ENCODE results near the gene ATP6V0A4. TPM values are rescaled to one million over a fixed set of nuclear protein-coding genes. Genes with fewer than 3 reads are reported as not detected.

ATP6V0A4 gene
- total RNA-seq, 4 donors from 2014 or later: not detected

- no peak for TF ChIP-seq CTCF (IDR thresholded peaks at IDR 0.05)
- no peak overlapping the region for H3K27ac ChIP-seq (replicated peaks in 1 of 4)
- DNase-seq (ENCODE audit: extremely low spot score): no peak
- no peaks in the 10 kb centered on the region for H3K36me3 ChIP-seq
- WGBS: 57% methylated on average over 5 of the region's 5 CpGs
- no peak overlapping the region for H3K4me3 ChIP-seq
- intact Hi-C loops (cut with DNase I): no loop called here
- H3K4me1 ChIP-seq: no peaks in the 10 kb centered on the region
- no peaks in the 10 kb centered on the region for H3K9me3 ChIP-seq
- H3K27me3 ChIP-seq: peaks cover 0 to 16% (median 0%) of the 10 kb centered on the region in 4 donors
Observed at GRCh38 chr7:138753610-138754009, 44.4 kb downstream of the ATP6V0A4 start.

- Histone ChIP-seq H3K9me3 (no peaks in the 10 kb centered on the region), H3K27ac (replicated peaks in 1 of 4) (no peak overlapping the region), H3K4me1 (no peaks in the 10 kb centered on the region), H3K36me3 (no peaks in the 10 kb centered on the region), H3K4me3 (no peak overlapping the region), H3K27me3 (peaks cover 0 to 16% (median 0%) of the 10 kb centered on the region in 4 donors)
- 61% methylated on average over 8 of the region's 8 CpGs for WGBS
- TF ChIP-seq CTCF (IDR thresholded peaks at IDR 0.05) (no peak), POLR2AphosphoS5 (IDR thresholded peaks at IDR 0.05) (no peak), EP300 (IDR thresholded peaks at IDR 0.05) (no peak), POLR2A (IDR thresholded peaks at IDR 0.05; ENCODE audit: low read depth) (no peak)
- no peak for DNase-seq (ENCODE audit: extremely low spot score)
- intact Hi-C loops (cut with DNase I): no loop called here
Observed at GRCh38 chr7:138753150-138753518, 44.9 kb downstream of the ATP6V0A4 start.

- 61% methylated on average over 12 of the region's 12 CpGs for WGBS
Observed at GRCh38 chr7:138752518-138753149, 45.4 kb downstream of the ATP6V0A4 start.

GRCh38 chr7:138750901-138751464, 47.0 kb downstream of the ATP6V0A4 start:
- H3K27me3 ChIP-seq: peaks cover 0 to 16% (median 0%) of the 10 kb centered on the region in 4 donors
- no peaks in the 10 kb centered on the region for H3K36me3 ChIP-seq
- H3K4me3 ChIP-seq: no peak overlapping the region
- intact Hi-C loops (cut with DNase I): no loop called here
- WGBS: 59% methylated on average over 17 of the region's 18 CpGs
- H3K4me1 ChIP-seq: no peaks in the 10 kb centered on the region
- no peak for DNase-seq (ENCODE audit: extremely low spot score)
- TF ChIP-seq POLR2AphosphoS5 (IDR thresholded peaks at IDR 0.05): no peak
- TF ChIP-seq POLR2A (IDR thresholded peaks at IDR 0.05; ENCODE audit: low read depth): no peak
- TF ChIP-seq CTCF (IDR thresholded peaks at IDR 0.05): no peak
- no peak for TF ChIP-seq EP300 (IDR thresholded peaks at IDR 0.05)
- H3K27ac ChIP-seq (replicated peaks in 1 of 4): no peak overlapping the region
- H3K9me3 ChIP-seq: no peaks in the 10 kb centered on the region

More at GRCh38 chr7:138752518-138753149, 45.4 kb downstream of the ATP6V0A4 start:
- no peaks in the 10 kb centered on the region for H3K36me3 ChIP-seq
- peaks cover 0 to 16% (median 0%) of the 10 kb centered on the region in 4 donors for H3K27me3 ChIP-seq
- DNase-seq (ENCODE audit: extremely low spot score): no peak
- H3K4me3 ChIP-seq: no peak overlapping the region
- H3K9me3 ChIP-seq: no peaks in the 10 kb centered on the region
- TF ChIP-seq CTCF (IDR thresholded peaks at IDR 0.05): no peak
- TF ChIP-seq POLR2AphosphoS5 (IDR thresholded peaks at IDR 0.05): no peak
- no peak for TF ChIP-seq EP300 (IDR thresholded peaks at IDR 0.05)
- no peak for TF ChIP-seq POLR2A (IDR thresholded peaks at IDR 0.05; ENCODE audit: low read depth)
- H3K4me1 ChIP-seq: no peaks in the 10 kb centered on the region
- intact Hi-C loops (cut with DNase I): no loop called here
- H3K27ac ChIP-seq (replicated peaks in 1 of 4): no peak overlapping the region

- intact Hi-C loops (cut with DNase I): no loop called here
- no peak for TF ChIP-seq CTCF (IDR thresholded peaks at IDR 0.05)
- H3K4me3 ChIP-seq: no peak overlapping the region
- DNase-seq (ENCODE audit: extremely low spot score): no peak
- no peaks in the 10 kb centered on the region for H3K4me1 ChIP-seq
- H3K36me3 ChIP-seq: no peaks in the 10 kb centered on the region
- no peaks in the 10 kb centered on the region for H3K9me3 ChIP-seq
- no peak overlapping the region for H3K27ac ChIP-seq (replicated peaks in 1 of 4)
- 88% methylated on average over 14 of the region's 15 CpGs for WGBS
- peaks cover 0 to 16% (median 0%) of the 10 kb centered on the region in 4 donors for H3K27me3 ChIP-seq
Observed at GRCh38 chr7:138750473-138750872, 47.5 kb downstream of the ATP6V0A4 start.

Measured in esophagus muscularis mucosa (tissue), 4 donors.